HEK293 (cell line): Measurements from ENCODE around the gene PAX2.
A peak's percentile ranks its signal among the peaks of the same experiment; 100 is the strongest.

Source experiments
- CTCF ChIA-PET: fragments of 350-600 bp; formaldehyde crosslinking; extraction: SDS; loops from one replicate; lab custom pipeline; 2021; ENCODE audit warnings: antibody characterized with exemption; lab: Yijun Ruan, JAX
- POLR2A ChIA-PET: fragments of 300-600 bp; formaldehyde crosslinking; extraction: SDS; loops from one replicate; lab custom pipeline; 2020; ENCODE audit warnings: antibody characterized with exemption, inconsistent platforms; lab: Yijun Ruan, JAX
- H3K27ac ChIP-seq: fragments of 200-500 bp; sonication (Bioruptor generic); 2 replicates; pipeline ENCODE4 v1.5.1; 2014; ENCODE audit warnings: low read depth, low read length, control low read depth, inconsistent platforms; ENCODE audit errors: extremely low read depth
- H3K36me3 ChIP-seq, 2 experiments: fragments of 200-500 bp in 1 of 2; sonication (Bioruptor generic) in 1 of 2; 1 replicate in 1 of 2; 2 replicates in 1 of 2; pipeline ENCODE4 v1.5.1; 2014 to 2017; ENCODE audit warnings: inconsistent platforms in 2 of 2, low read length in 2 of 2; ENCODE audit not compliant: control insufficient read depth in 2 of 2, insufficient read depth in 1 of 2
- H3K4me1 ChIP-seq: fragments of 200-500 bp; sonication (Bioruptor generic); 2 replicates; pipeline ENCODE4 v1.5.1; 2014; ENCODE audit warnings: mild to moderate bottlenecking, low read length, inconsistent platforms; ENCODE audit not compliant: control insufficient read depth, insufficient read depth
- H3K4me3 ChIP-seq: 2 replicates; pipeline ENCODE4 v1.5.1; 2011; ENCODE audit warnings: low read depth, mild to moderate bottlenecking, control low read depth, low read length, moderate library complexity
- H3K9me3 ChIP-seq: fragments of 200-500 bp; sonication (Bioruptor generic); 2 replicates; pipeline ENCODE4 v1.5.1; 2014; ENCODE audit warnings: low read depth, low read length, inconsistent platforms; ENCODE audit not compliant: control insufficient read depth, insufficient read depth
- HOXA7 ChIP-seq: sonication (generic); formaldehyde crosslinking; IDR thresholded peaks from 2 replicates; pipeline ENCODE4 v1.8.1; 2022; ENCODE audit warnings: missing genetic modification reagents, borderline replicate concordance
- HOXD13 ChIP-seq: sonication (generic); formaldehyde crosslinking; IDR thresholded peaks from 2 replicates; pipeline ENCODE4 v1.8.0; 2022; ENCODE audit warnings: missing genetic modification reagents, borderline replicate concordance
- INSM2 ChIP-seq: fragments of 450-650 bp; formaldehyde crosslinking; IDR thresholded peaks from 2 replicates; pipeline ENCODE4 v1.5.1; 2016; ENCODE audit warnings: missing biosample characterization, missing genetic modification characterization
- KLF9 ChIP-seq: fragments of 450-650 bp; formaldehyde crosslinking; IDR thresholded peaks from 2 replicates; pipeline ENCODE4 v1.5.1; 2016; ENCODE audit warnings: missing biosample characterization, missing genetic modification characterization, low read depth
- REPIN1 ChIP-seq: fragments of 450-650 bp; formaldehyde crosslinking; IDR thresholded peaks from 2 replicates; pipeline ENCODE4 v1.5.1; 2017; ENCODE audit warnings: missing biosample characterization, missing genetic modification characterization, low read depth
- SCRT2 ChIP-seq: fragments of 450-650 bp; formaldehyde crosslinking; IDR thresholded peaks from 2 replicates; pipeline ENCODE4 v1.5.1; 2016; ENCODE audit warnings: missing biosample characterization, missing genetic modification characterization
- TRIM28 ChIP-seq: IDR thresholded peaks from 2 replicates; pipeline ENCODE4 v1.6.1; 2011; ENCODE audit warnings: low read length, control low read depth, borderline replicate concordance
- ZEB2 ChIP-seq: fragments of 450-650 bp; formaldehyde crosslinking; IDR thresholded peaks from 2 replicates; pipeline ENCODE4 v1.5.1; 2016; ENCODE audit warnings: missing biosample characterization, missing genetic modification characterization
- ZFP3 ChIP-seq: fragments of 450-650 bp; formaldehyde crosslinking; IDR thresholded peaks from 2 replicates; pipeline ENCODE4 v1.5.1; 2016; ENCODE audit warnings: low read depth, missing biosample characterization, missing genetic modification characterization
- ZFP69B ChIP-seq: fragments of 450-650 bp; formaldehyde crosslinking; IDR thresholded peaks from 2 replicates; pipeline ENCODE4 v1.5.1; 2016; ENCODE audit warnings: missing biosample characterization, missing genetic modification characterization
- ZNF132 ChIP-seq: fragments of 450-650 bp; formaldehyde crosslinking; IDR thresholded peaks from 2 replicates; pipeline ENCODE4 v1.5.1; 2017; ENCODE audit warnings: missing biosample characterization, missing genetic modification characterization, borderline replicate concordance
- ZNF155 ChIP-seq: fragments of 450-650 bp; formaldehyde crosslinking; IDR thresholded peaks from 2 replicates; pipeline ENCODE4 v1.5.1; 2016; ENCODE audit warnings: missing biosample characterization, missing genetic modification characterization
- ZNF169 ChIP-seq: fragments of 450-650 bp; formaldehyde crosslinking; IDR thresholded peaks from 2 replicates; pipeline ENCODE4 v1.5.1; 2016; ENCODE audit warnings: missing biosample characterization, missing genetic modification characterization
- ZNF202 ChIP-seq: fragments of 450-650 bp; formaldehyde crosslinking; IDR thresholded peaks from 2 replicates; pipeline ENCODE4 v1.5.1; 2016; ENCODE audit warnings: missing biosample characterization, missing genetic modification characterization, borderline replicate concordance
- ZNF24 ChIP-seq: fragments of 450-650 bp; formaldehyde crosslinking; IDR thresholded peaks from 2 replicates; pipeline ENCODE4 v1.5.1; 2016; ENCODE audit warnings: missing biosample characterization, missing genetic modification characterization
- ZNF335 ChIP-seq: fragments of 450-650 bp; formaldehyde crosslinking; conservative IDR thresholded peaks from 2 replicates; pipeline ENCODE4 v1.5.1; 2016; ENCODE audit warnings: missing biosample characterization, missing genetic modification characterization
- ZNF398 ChIP-seq: fragments of 450-650 bp; formaldehyde crosslinking; IDR thresholded peaks from 2 replicates; pipeline ENCODE4 v1.5.1; 2017; ENCODE audit warnings: missing biosample characterization, missing genetic modification characterization
- ZNF488 ChIP-seq: fragments of 450-650 bp; formaldehyde crosslinking; IDR thresholded peaks from 2 replicates; pipeline ENCODE4 v1.5.1; 2016; ENCODE audit warnings: missing biosample characterization, missing genetic modification characterization
- ZNF571 ChIP-seq: fragments of 450-650 bp; formaldehyde crosslinking; IDR thresholded peaks from 2 replicates; pipeline ENCODE4 v1.5.0; 2017; ENCODE audit warnings: missing biosample characterization, missing genetic modification characterization
- ZNF580 ChIP-seq: fragments of 450-650 bp; formaldehyde crosslinking; IDR thresholded peaks from 2 replicates; pipeline ENCODE4 v1.5.1; 2016; ENCODE audit warnings: missing biosample characterization, missing genetic modification characterization
- ZNF585B ChIP-seq: fragments of 450-650 bp; formaldehyde crosslinking; IDR thresholded peaks from 2 replicates; pipeline ENCODE4 v1.5.1; 2016; ENCODE audit warnings: missing biosample characterization, missing genetic modification characterization
- ZNF596 ChIP-seq: fragments of 450-650 bp; IDR thresholded peaks from 2 replicates; pipeline ENCODE4 v1.5.0; 2018; ENCODE audit warnings: missing biosample characterization, mild to moderate bottlenecking, missing genetic modification characterization, moderate library complexity
- ZNF623 ChIP-seq: fragments of 450-650 bp; formaldehyde crosslinking; IDR thresholded peaks from 2 replicates; pipeline ENCODE4 v1.5.1; 2016; ENCODE audit warnings: missing biosample characterization, missing genetic modification characterization
- ZNF639 ChIP-seq: fragments of 450-650 bp; formaldehyde crosslinking; IDR thresholded peaks from 2 replicates; pipeline ENCODE4 v1.5.1; 2016; ENCODE audit warnings: missing biosample characterization, missing genetic modification characterization
- ZNF664 ChIP-seq: fragments of 450-650 bp; formaldehyde crosslinking; IDR thresholded peaks from 2 replicates; pipeline ENCODE4 v1.5.1; 2016; ENCODE audit warnings: missing biosample characterization, missing genetic modification characterization
- ZSCAN16 ChIP-seq: fragments of 450-650 bp; formaldehyde crosslinking; IDR thresholded peaks from 2 replicates; pipeline ENCODE4 v1.5.1; 2016; ENCODE audit warnings: missing biosample characterization, missing genetic modification characterization

PAX2 gene

GRCh38 chr10:100836891-100837290, 91.5 kb downstream of the PAX2 start:
- Histone ChIP-seq H3K36me3 (no peaks in the 10 kb centered on the region), H3K4me1 (no peaks in the 10 kb centered on the region), H3K27ac (no peak overlapping the region), H3K4me3 (no peak overlapping the region), H3K9me3 (no peaks in the 10 kb centered on the region)
- POLR2A ChIA-PET, result no interaction called here
- no peak for TF ChIP-seq ZNF488 (tag by site-specific recombination)
- CTCF ChIA-PET, result interaction anchor here (0.5 kb wide), 1 partner anchor 276 kb away, joined by 4 read pairs; no protein-coding TSS in a partner anchor

GRCh38 chr10:100837300-100837699, 91.9 kb downstream of the PAX2 start:
- ChIA-PET CTCF (interaction anchor here (0.5 kb wide), 1 partner anchor 276 kb away, joined by 4 read pairs; no protein-coding TSS in a partner anchor), POLR2A (no interaction called here)
- no peak overlapping the region for H3K27ac ChIP-seq
- H3K4me1 ChIP-seq, result no peaks in the 10 kb centered on the region
- H3K4me3 ChIP-seq, result no peak overlapping the region
- H3K9me3 ChIP-seq, result no peaks in the 10 kb centered on the region
- H3K36me3 ChIP-seq, result no peaks in the 10 kb centered on the region
- 0 out of 2 replicates have a peak, but pooled peaks have one; percentile 21 for TF ChIP-seq ZNF580 (tag by site-specific recombination)
- no peak for TF ChIP-seq ZNF664

GRCh38 chr10:100838986-100839385, 93.6 kb downstream of the PAX2 start:
- Histone ChIP-seq H3K4me1 (no peaks in the 10 kb centered on the region), H3K9me3 (no peaks in the 10 kb centered on the region), H3K27ac (no peak overlapping the region), H3K4me3 (no peak overlapping the region), H3K36me3 (no peaks in the 10 kb centered on the region)
- ChIA-PET POLR2A (no interaction called here), CTCF (interaction anchor here (0.6 to 1.3 kb wide), 3 partner anchors 16 to 42 kb away, joined by 3 read pairs; no protein-coding TSS in a partner anchor)
- no peak for TF ChIP-seq INSM2 (tag by site-specific recombination)
- TF ChIP-seq ZNF580 (tag by site-specific recombination), result no peak; the same call in 1 of the 2 replicates
- TF ChIP-seq ZNF335, result no peak
- TF ChIP-seq HOXA7 (CRISPR knock-in tag), result no peak
- no peak for TF ChIP-seq ZNF155 (tag by site-specific recombination)
- TF ChIP-seq KLF9 (tag by site-specific recombination), result no peak
- TF ChIP-seq ZNF596, result no peak
- TF ChIP-seq ZNF132 (tag by site-specific recombination), result no peak
- no peak for TF ChIP-seq SCRT2 (tag by site-specific recombination)
- no peak for TF ChIP-seq HOXD13 (CRISPR knock-in tag)
- no peak for TF ChIP-seq ZNF202 (tag by site-specific recombination)
- peak; percentile 96 for TF ChIP-seq ZNF24
- no peak for TF ChIP-seq ZNF639 (tag by site-specific recombination)
- TF ChIP-seq ZNF571 (tag by site-specific recombination), result no peak
- TF ChIP-seq ZEB2, result 0 out of 2 replicates have a peak, but pooled peaks have one; percentile 53
- TF ChIP-seq TRIM28, result no peak; the same call in 1 of the 2 replicates
- TF ChIP-seq ZFP69B (tag by site-specific recombination), result 0 out of 2 replicates have a peak, but pooled peaks have one; percentile 50
- TF ChIP-seq REPIN1, result no peak
- no peak for TF ChIP-seq ZSCAN16 (tag by site-specific recombination)
- no peak for TF ChIP-seq ZNF585B (tag by site-specific recombination)
- no peak for TF ChIP-seq ZFP3 (tag by site-specific recombination)
- TF ChIP-seq ZNF169 (tag by site-specific recombination), result no peak
- TF ChIP-seq ZNF623 (tag by site-specific recombination), result no peak
- peak; percentile 8; the same call in 1 of the 2 replicates for TF ChIP-seq ZNF398 (tag by site-specific recombination)
